ENCODE results near the gene ZDHHC14. TPM values are rescaled to one million over a fixed set of nuclear protein-coding genes. Genes with fewer than 3 reads are reported as not detected.
A peak's percentile ranks its signal among the peaks of the same experiment; 100 is the strongest.

Gene ZDHHC14
- total RNA-seq, 6 experiments from 2014 or later = 5.2 to 6.7 (median 6.0) TPM

GRCh38 chr6:157669747-157670216, 288.8 kb downstream of the ZDHHC14 start:
- Mint-ChIP-seq H3K27ac (peak overlapping the region; percentile 100), H3K4me3 (peak overlapping the region; percentile 74)
- TF ChIP-seq CTCF (IDR thresholded peaks at IDR 0.05) = peak; percentile 39; the same call in 1 of the 2 replicates

GRCh38 chr6:157670466-157671186, 289.6 kb downstream of the ZDHHC14 start:
- peak overlapping the region; percentile 100 for H3K27ac Mint-ChIP-seq
- no peak for TF ChIP-seq CTCF (IDR thresholded peaks at IDR 0.05)
- H3K4me3 Mint-ChIP-seq = no peak overlapping the region
- H3K36me3 Mint-ChIP-seq (ENCODE audit: low read depth) = no peaks in the 10 kb centered on the region
- H3K9me3 Mint-ChIP-seq = no peaks in the 10 kb centered on the region
- no peaks in the 10 kb centered on the region; the same call in 1 of the 2 replicates for H3K27me3 Mint-ChIP-seq (ENCODE audit: insufficient read depth)
- H3K4me1 Mint-ChIP-seq (ENCODE audit: low read depth) = peaks cover 51% of the 10 kb centered on the region
- DNase-seq = no peak

More at GRCh38 chr6:157669747-157670216, 288.8 kb downstream of the ZDHHC14 start:
- Mint-ChIP-seq H3K36me3 (ENCODE audit: low read depth) (no peaks in the 10 kb centered on the region), H3K4me1 (ENCODE audit: low read depth) (peaks cover 51% of the 10 kb centered on the region), H3K27me3 (ENCODE audit: insufficient read depth) (no peaks in the 10 kb centered on the region; the same call in 1 of the 2 replicates), H3K9me3 (no peaks in the 10 kb centered on the region)
- DNase-seq = peak; percentile 66

GRCh38 chr6:157672726-157673412, 291.9 kb downstream of the ZDHHC14 start:
- no peak for TF ChIP-seq CTCF (IDR thresholded peaks at IDR 0.05)
- no peaks in the 10 kb centered on the region; the same call in 1 of the 2 replicates for H3K27me3 Mint-ChIP-seq (ENCODE audit: insufficient read depth)
- no peak for DNase-seq
- no peaks in the 10 kb centered on the region for H3K36me3 Mint-ChIP-seq (ENCODE audit: low read depth)
- no peak overlapping the region for H3K4me3 Mint-ChIP-seq
- no peak overlapping the region for H3K27ac Mint-ChIP-seq
- H3K4me1 Mint-ChIP-seq (ENCODE audit: low read depth) = peaks cover 35% of the 10 kb centered on the region
- H3K9me3 Mint-ChIP-seq = no peaks in the 10 kb centered on the region

GRCh38 chr6:157673596-157673995, 292.6 kb downstream of the ZDHHC14 start:
- no peak overlapping the region for H3K27ac Mint-ChIP-seq
- H3K27me3 Mint-ChIP-seq (ENCODE audit: insufficient read depth) = no peaks in the 10 kb centered on the region; the same call in 1 of the 2 replicates
- peaks cover 28% of the 10 kb centered on the region for H3K4me1 Mint-ChIP-seq (ENCODE audit: low read depth)
- H3K9me3 Mint-ChIP-seq = no peaks in the 10 kb centered on the region
- no peaks in the 10 kb centered on the region for H3K36me3 Mint-ChIP-seq (ENCODE audit: low read depth)
- H3K4me3 Mint-ChIP-seq = no peak overlapping the region
- no peak for DNase-seq
- TF ChIP-seq CTCF (IDR thresholded peaks at IDR 0.05) = no peak

GRCh38 chr6:157674061-157674460, 293.1 kb downstream of the ZDHHC14 start:
- TF ChIP-seq CTCF (IDR thresholded peaks at IDR 0.05) = no peak
- no peaks in the 10 kb centered on the region; the same call in 1 of the 2 replicates for H3K27me3 Mint-ChIP-seq (ENCODE audit: insufficient read depth)
- H3K4me1 Mint-ChIP-seq (ENCODE audit: low read depth) = peaks cover 23% of the 10 kb centered on the region
- H3K36me3 Mint-ChIP-seq (ENCODE audit: low read depth) = no peaks in the 10 kb centered on the region
- no peak overlapping the region for H3K4me3 Mint-ChIP-seq
- no peak overlapping the region for H3K27ac Mint-ChIP-seq
- no peaks in the 10 kb centered on the region for H3K9me3 Mint-ChIP-seq
- DNase-seq = no peak

All from HFFc6 (cell line).